Measurements from ENCODE around the gene RRN3. TPM values are rescaled to one million over a fixed set of nuclear protein-coding genes. Genes with fewer than 3 reads are reported as not detected.
"Not testable (repeated sequence)": the region's sequence is repeated elsewhere in the genome, so short reads cannot be mapped to it uniquely, and the experiment has no call there.

The RRN3 gene
- total and polyA plus RNA-seq, 2 donors (not counting 3 experiments of a cell fraction or from before 2014, with no cell fraction given): 15.1 to 26.5 TPM

- H3K9ac ChIP-seq (replicated peaks; ENCODE audit: extremely low read depth, insufficient read depth, low read length); H3K9me1 ChIP-seq (replicated peaks; ENCODE audit: control insufficient read depth, extremely low read depth, insufficient read depth, low read length); FAIRE-seq; H3K27ac ChIP-seq (ENCODE audit: insufficient read depth, low read depth, low read length); H3K4me1 ChIP-seq (ENCODE audit: control insufficient read depth, extremely low read depth, insufficient read depth, low read length); H3K4me3 ChIP-seq (replicated peaks in 1 of 3; ENCODE audit: insufficient read depth in 1 of 3, low read depth in 1 of 3, low read length in 3 of 3); H2AFZ ChIP-seq (ENCODE audit: low read depth, low read length); DNase-seq (ENCODE audit: low read depth, low spot score); intact Hi-C loops (cut with micrococcal nuclease); H3K79me2 ChIP-seq (ENCODE audit: control insufficient read depth, insufficient read depth, low read length); H3K36me3 ChIP-seq (ENCODE audit: control insufficient read depth in 2 of 2, extremely low read depth in 1 of 2, insufficient read depth in 2 of 2, low read length in 2 of 2); H3K4me2 ChIP-seq (ENCODE audit: insufficient read depth, low read length); POLR2A ChIA-PET; H3K27me3 ChIP-seq (ENCODE audit: control insufficient read depth in 2 of 2, insufficient read depth in 2 of 2, low read length in 2 of 2); H3K9me3 ChIP-seq (replicated peaks; ENCODE audit: control insufficient read depth, insufficient read depth, low read length); H4K20me1 ChIP-seq (replicated peaks; ENCODE audit: control insufficient read depth, extremely low read depth, insufficient read depth, low read length); CTCF ChIA-PET; dilution Hi-C loops (cut with MboI; ENCODE audit: extremely low pct_ligation_motif_present, low sequenced_read_pairs); BruUV-seq (replicated peaks): not testable (repeated sequence)
Observed at GRCh38 chr16:15080883-15081282, 13.2 kb downstream of the RRN3 start.

- H3K27ac ChIP-seq (ENCODE audit: insufficient read depth, low read depth, low read length); H3K4me2 ChIP-seq (ENCODE audit: insufficient read depth, low read length); intact Hi-C loops (cut with micrococcal nuclease); H3K9me3 ChIP-seq (replicated peaks; ENCODE audit: control insufficient read depth, insufficient read depth, low read length); H3K9me1 ChIP-seq (replicated peaks; ENCODE audit: control insufficient read depth, extremely low read depth, insufficient read depth, low read length); POLR2A ChIA-PET; H3K36me3 ChIP-seq (ENCODE audit: control insufficient read depth in 2 of 2, extremely low read depth in 1 of 2, insufficient read depth in 2 of 2, low read length in 2 of 2); BruUV-seq (replicated peaks); H3K4me3 ChIP-seq (replicated peaks in 1 of 3; ENCODE audit: insufficient read depth in 1 of 3, low read depth in 1 of 3, low read length in 3 of 3); H3K79me2 ChIP-seq (ENCODE audit: control insufficient read depth, insufficient read depth, low read length); H4K20me1 ChIP-seq (replicated peaks; ENCODE audit: control insufficient read depth, extremely low read depth, insufficient read depth, low read length); H3K9ac ChIP-seq (replicated peaks; ENCODE audit: extremely low read depth, insufficient read depth, low read length); H2AFZ ChIP-seq (ENCODE audit: low read depth, low read length); H3K27me3 ChIP-seq (ENCODE audit: control insufficient read depth in 2 of 2, insufficient read depth in 2 of 2, low read length in 2 of 2); dilution Hi-C loops (cut with MboI; ENCODE audit: extremely low pct_ligation_motif_present, low sequenced_read_pairs); DNase-seq (ENCODE audit: low read depth, low spot score); H3K4me1 ChIP-seq (ENCODE audit: control insufficient read depth, extremely low read depth, insufficient read depth, low read length); CTCF ChIA-PET; FAIRE-seq: not testable (repeated sequence)
Observed at GRCh38 chr16:15076161-15076560, 17.9 kb downstream of the RRN3 start.

GRCh38 chr16:15073101-15073500 lies 21.0 kb downstream of the RRN3 start:
- dilution Hi-C loops (cut with MboI; ENCODE audit: extremely low pct_ligation_motif_present, low sequenced_read_pairs) (no loop called here), intact Hi-C loops (cut with micrococcal nuclease) (no loop called here)
- Histone ChIP-seq H2AFZ (ENCODE audit: low read depth, low read length) (no peak overlapping the region), H3K9ac (replicated peaks; ENCODE audit: extremely low read depth, insufficient read depth, low read length) (no peak overlapping the region), H4K20me1 (replicated peaks; ENCODE audit: control insufficient read depth, extremely low read depth, insufficient read depth, low read length) (no peaks in the 10 kb centered on the region), H3K27ac (ENCODE audit: insufficient read depth, low read depth, low read length) (no peak overlapping the region), H3K4me3 (replicated peaks in 1 of 3; ENCODE audit: insufficient read depth in 1 of 3, low read depth in 1 of 3, low read length in 3 of 3) (no peak overlapping the region), H3K4me2 (ENCODE audit: insufficient read depth, low read length) (no peak overlapping the region), H3K27me3 (ENCODE audit: control insufficient read depth in 2 of 2, insufficient read depth in 2 of 2, low read length in 2 of 2) (no peaks in the 10 kb centered on the region), H3K9me1 (replicated peaks; ENCODE audit: control insufficient read depth, extremely low read depth, insufficient read depth, low read length) (no peaks in the 10 kb centered on the region), H3K36me3 (ENCODE audit: control insufficient read depth in 2 of 2, extremely low read depth in 1 of 2, insufficient read depth in 2 of 2, low read length in 2 of 2) (peaks cover 2 to 10% of the 10 kb centered on the region in 2 experiments), H3K4me1 (ENCODE audit: control insufficient read depth, extremely low read depth, insufficient read depth, low read length) (no peaks in the 10 kb centered on the region), H3K79me2 (ENCODE audit: control insufficient read depth, insufficient read depth, low read length) (no peaks in the 10 kb centered on the region), H3K9me3 (replicated peaks; ENCODE audit: control insufficient read depth, insufficient read depth, low read length) (no peaks in the 10 kb centered on the region)
- POLR2A ChIA-PET: no interaction called here
- BruUV-seq (replicated peaks): no TSS peak
- no peak for DNase-seq (ENCODE audit: low read depth, low spot score)
- CTCF ChIA-PET: interaction anchor here (0.7 to 1.8 kb wide), 4 partner anchors 11 to 111 kb away, joined by 3 to 6 read pairs (median 4); partner anchors contain the start of gene NTAN1
- TF ChIP-seq FOS (IDR thresholded peaks at IDR 0.05; ENCODE audit: borderline replicate concordance, insufficient read depth, low read length) (no peak), POLR2AphosphoS5 (IDR thresholded peaks at IDR 0.05; ENCODE audit: insufficient read depth, low read depth, low read length) (no peak), MAX (IDR thresholded peaks at IDR 0.05; ENCODE audit: insufficient read depth, insufficient read length) (no peak), JUN (IDR thresholded peaks at IDR 0.05; ENCODE audit: borderline replicate concordance, insufficient read depth, insufficient read length, low read depth) (no peak), CTCF (IDR thresholded peaks at IDR 0.05; ENCODE audit: extremely low read depth in 1 of 2, insufficient read depth in 1 of 2, low read depth in 1 of 2, low read length in 2 of 2) (no peak), POLR2A (IDR thresholded peaks at IDR 0.05; ENCODE audit: low read depth, low read length) (no peak), GATA2 (IDR thresholded peaks at IDR 0.05; ENCODE audit: insufficient read depth, insufficient read length, low read depth, low read length) (no peak), EZH2 (IDR thresholded peaks at IDR 0.05; ENCODE audit: borderline replicate concordance, low read depth, low read length, severe bottlenecking) (no peak), MYC (IDR thresholded peaks at IDR 0.05; ENCODE audit: low read depth, low read length) (no peak)
- FAIRE-seq: no peak
